Esophagus mucosa (tissue), 1 donor: Measurements from ENCODE around the gene MGAT2. TPM values are rescaled to one million over a fixed set of nuclear protein-coding genes. Genes with fewer than 3 reads are reported as not detected.

Experiments used
- ATAC-seq: fragments of 200-7000 bp; cut with Tn5 transposase; one replicate; pipeline ENCODE4 v1.9.1; 2020
- total RNA-seq: library from RNA; stranded (reverse); gene quantifications from one replicate; pipeline ENCODE4 v1.2.4, GENCODE V29; 2023
- donor health status: DM: yes; HTN: yes; CAD: no.

Gene MGAT2
- total RNA-seq, 1 donor from 2014 or later: 15.1 TPM

GRCh38 chr14:49657500-49657899 lies 36.9 kb downstream of the MGAT2 start:
- ATAC-seq: peak; percentile 70

DNA sequence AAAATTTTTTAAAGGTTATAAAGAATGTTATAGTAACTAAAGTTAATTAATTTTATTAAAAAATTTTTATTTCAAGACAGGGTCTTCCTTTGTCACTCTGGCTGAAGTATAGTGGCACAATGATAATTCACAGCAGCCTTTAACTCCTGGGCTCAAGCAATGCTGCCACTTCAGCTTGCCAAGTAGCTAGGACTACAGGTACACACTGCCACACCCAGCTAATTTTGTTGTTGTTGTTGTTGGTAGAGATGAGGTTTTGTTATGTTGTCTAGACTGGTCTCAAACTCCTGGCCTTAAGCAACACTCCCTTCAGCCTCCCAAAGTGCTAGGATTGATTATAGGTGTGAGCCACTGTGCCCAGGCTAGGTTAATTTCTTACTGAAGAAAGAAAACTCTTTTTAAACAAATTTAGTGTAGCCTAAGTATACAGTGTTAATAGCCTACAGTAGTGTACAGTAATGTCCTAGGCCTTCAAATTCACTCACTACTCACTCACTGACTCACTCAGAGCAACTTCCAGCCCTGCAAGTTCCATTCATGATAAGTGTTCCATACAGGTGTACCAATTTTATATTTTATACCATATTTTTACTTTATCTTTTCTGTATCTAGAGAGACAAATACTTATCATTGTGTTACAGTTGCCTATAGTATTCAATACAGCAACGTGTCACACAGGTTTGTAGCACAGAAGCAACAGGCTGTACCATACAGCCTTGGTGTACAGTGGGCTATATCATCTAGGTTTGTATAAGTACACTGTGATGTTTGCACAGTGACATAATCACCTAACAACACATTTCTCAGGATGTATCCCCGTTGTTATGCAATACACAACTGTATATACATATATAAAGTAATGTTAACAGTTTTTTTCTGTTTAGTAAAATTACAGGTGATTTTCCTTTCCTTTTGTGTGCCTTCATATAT lies 39.2 kb downstream of the MGAT2 start:
- ATAC-seq: peak; percentile 63

GRCh38 chr14:49670475-49670874 lies 49.9 kb downstream of the MGAT2 start:
- ATAC-seq: no peak

Other genes starting within 250 kb of the MGAT2 start
- gene RPS29, start 34.4 kb upstream of the MGAT2 start, total RNA-seq: 1,410 TPM
- 10.3 TPM for gene LRR1, start 21.9 kb upstream of the MGAT2 start, total RNA-seq
- gene RPL36AL, start 173 bp upstream of the MGAT2 start, total RNA-seq: 129 TPM
- gene DNAAF2, start 14.4 kb downstream of the MGAT2 start, total RNA-seq: 5.7 TPM
- 7.2 TPM for gene POLE2, start 67.4 kb downstream of the MGAT2 start, total RNA-seq
- gene KLHDC1, start 72.3 kb downstream of the MGAT2 start, total RNA-seq: 1.5 TPM
- gene KLHDC2, start 147.4 kb downstream of the MGAT2 start, total RNA-seq: 35.1 TPM
- gene NEMF, start 232.0 kb downstream of the MGAT2 start, total RNA-seq: 40.1 TPM